ENCODE measurements around the gene ZNF212.

DNA sequence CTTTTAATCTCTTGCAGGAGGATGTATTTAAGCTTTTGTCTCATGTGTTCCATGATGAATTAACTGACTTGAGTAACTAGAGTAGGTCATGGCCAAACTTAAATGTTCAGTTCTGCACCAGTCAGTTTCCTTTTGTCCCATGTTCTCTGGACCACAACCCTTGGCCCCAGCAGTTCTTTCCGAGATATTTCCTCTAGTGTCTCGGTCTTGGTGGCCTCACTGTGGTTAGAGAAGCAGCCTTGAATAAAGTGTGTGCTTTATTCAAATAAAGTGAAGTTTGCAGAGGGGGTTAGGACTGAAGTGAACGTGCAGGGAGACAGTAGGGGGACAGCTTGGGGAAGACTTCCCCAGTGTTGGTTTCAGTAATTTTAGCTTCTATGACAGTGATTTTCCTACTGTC, 9.3 kb downstream of the ZNF212 start:
- TF ChIP-seq POLR2AphosphoS5 (IDR thresholded peaks at IDR 0.05; ENCODE audit: insufficient read depth in 1 of 2, low read depth in 1 of 2) (no peak), POLR2A (IDR thresholded peaks at IDR 0.05) (no peak)
